GM12872 (cell line): Measurements from ENCODE around the gene TMEM82.

Source experiments
- CTCF ChIP-seq: IDR thresholded peaks from 3 replicates; pipeline ENCODE4 v1.5.1; 2011; ENCODE audit warnings: low read depth, mild to moderate bottlenecking, low read length, moderate library complexity; ENCODE audit not compliant: insufficient read depth

Gene TMEM82

GRCh38 chr1:15747378-15747777 is 5.1 kb downstream of the TMEM82 start:
- no peak for TF ChIP-seq CTCF

- no peak for TF ChIP-seq CTCF
Measured at GRCh38 chr1:15748264-15748663, 6.0 kb downstream of the TMEM82 start.

- TF ChIP-seq CTCF = no peak
Measured at GRCh38 chr1:15748690-15749398, 6.5 kb downstream of the TMEM82 start.

- TF ChIP-seq CTCF = no peak
Measured at GRCh38 chr1:15749399-15750291, 7.3 kb downstream of the TMEM82 start.

- no peak for TF ChIP-seq CTCF
Measured at GRCh38 chr1:15750924-15751323, 8.6 kb downstream of the TMEM82 start.

GRCh38 chr1:15751717-15752116 is 9.4 kb downstream of the TMEM82 start:
- no peak for TF ChIP-seq CTCF

- no peak for TF ChIP-seq CTCF
Measured at GRCh38 chr1:15753776-15754175, 11.5 kb downstream of the TMEM82 start.
